PC-9 (cell line): ENCODE results near the gene TRDN.

Experiments used
- EZH2 ChIP-seq: fragments of 200-600 bp; sonication (generic); IDR thresholded peaks from 2 replicates; pipeline ENCODE4 v1.8.0; 2017; ENCODE audit warnings: antibody characterized with exemption, low read depth
- TF ChIP-seq, protein P1 (sequence below): fragments of 200-600 bp; sonication (generic); conservative IDR thresholded peaks from 2 replicates; pipeline ENCODE4 v1.6.1; 2017; ENCODE audit warnings: mixed run types, antibody characterized with exemption, mild to moderate bottlenecking, moderate library complexity

DNA sequence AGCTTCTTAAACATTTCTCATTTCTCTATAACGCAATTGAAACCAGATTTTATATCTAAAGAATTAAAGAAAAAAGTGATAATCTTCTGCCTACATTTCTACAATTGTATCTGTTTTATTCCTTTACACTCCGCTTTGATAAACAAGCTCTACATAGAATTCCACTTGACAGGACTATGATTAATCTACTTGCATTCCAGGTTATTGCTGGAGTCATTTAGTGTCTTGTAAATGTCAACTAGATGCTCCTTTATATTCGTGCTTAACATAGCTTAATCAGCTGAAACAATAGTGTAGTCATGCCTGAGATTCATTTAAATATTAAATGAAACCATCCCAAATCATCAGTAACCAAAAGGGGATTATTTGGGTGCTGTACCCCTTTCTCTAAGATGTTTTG lies 284.0 kb downstream of the TRDN start:
- TF ChIP-seq, protein P1, sequence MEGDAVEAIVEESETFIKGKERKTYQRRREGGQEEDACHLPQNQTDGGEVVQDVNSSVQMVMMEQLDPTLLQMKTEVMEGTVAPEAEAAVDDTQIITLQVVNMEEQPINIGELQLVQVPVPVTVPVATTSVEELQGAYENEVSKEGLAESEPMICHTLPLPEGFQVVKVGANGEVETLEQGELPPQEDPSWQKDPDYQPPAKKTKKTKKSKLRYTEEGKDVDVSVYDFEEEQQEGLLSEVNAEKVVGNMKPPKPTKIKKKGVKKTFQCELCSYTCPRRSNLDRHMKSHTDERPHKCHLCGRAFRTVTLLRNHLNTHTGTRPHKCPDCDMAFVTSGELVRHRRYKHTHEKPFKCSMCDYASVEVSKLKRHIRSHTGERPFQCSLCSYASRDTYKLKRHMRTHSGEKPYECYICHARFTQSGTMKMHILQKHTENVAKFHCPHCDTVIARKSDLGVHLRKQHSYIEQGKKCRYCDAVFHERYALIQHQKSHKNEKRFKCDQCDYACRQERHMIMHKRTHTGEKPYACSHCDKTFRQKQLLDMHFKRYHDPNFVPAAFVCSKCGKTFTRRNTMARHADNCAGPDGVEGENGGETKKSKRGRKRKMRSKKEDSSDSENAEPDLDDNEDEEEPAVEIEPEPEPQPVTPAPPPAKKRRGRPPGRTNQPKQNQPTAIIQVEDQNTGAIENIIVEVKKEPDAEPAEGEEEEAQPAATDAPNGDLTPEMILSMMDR = no peak
- TF ChIP-seq EZH2 = no peak
